NCI-H226 (cell line): ENCODE data around the gene UBE2A.

Source experiments
- DNase-seq: peaks from one replicate; pipeline ENCODE4 v3.0.0-alpha.2; 2015

Gene UBE2A

DNA sequence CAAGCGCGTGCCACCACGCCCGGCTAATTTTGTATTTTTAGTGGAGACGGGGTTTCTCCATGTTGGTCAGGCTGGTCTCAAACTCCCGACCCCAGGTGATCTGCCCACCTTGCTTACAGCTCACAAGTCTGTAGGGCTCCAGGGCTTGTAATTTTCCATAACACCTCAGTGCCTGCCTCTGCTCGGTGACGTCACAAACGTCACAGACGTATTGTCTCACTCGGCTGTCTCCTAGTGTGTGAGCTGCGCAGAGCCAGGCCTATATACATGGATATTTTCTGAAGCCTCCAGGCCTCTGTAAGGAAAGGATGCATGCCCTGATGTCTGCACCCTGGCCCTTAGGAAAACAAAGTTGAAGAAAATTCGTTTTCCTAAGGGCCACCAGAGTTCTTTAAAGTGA lies 40.4 kb downstream of the UBE2A start:
- no peak for DNase-seq

GRCh38 chrX:119617517-119618164 lies 43.3 kb downstream of the UBE2A start:
- DNase-seq, result no peak

- no peak for DNase-seq
These were observed 44.1 kb downstream of the UBE2A start for GRCh38 chrX:119618439-119618838.

DNA sequence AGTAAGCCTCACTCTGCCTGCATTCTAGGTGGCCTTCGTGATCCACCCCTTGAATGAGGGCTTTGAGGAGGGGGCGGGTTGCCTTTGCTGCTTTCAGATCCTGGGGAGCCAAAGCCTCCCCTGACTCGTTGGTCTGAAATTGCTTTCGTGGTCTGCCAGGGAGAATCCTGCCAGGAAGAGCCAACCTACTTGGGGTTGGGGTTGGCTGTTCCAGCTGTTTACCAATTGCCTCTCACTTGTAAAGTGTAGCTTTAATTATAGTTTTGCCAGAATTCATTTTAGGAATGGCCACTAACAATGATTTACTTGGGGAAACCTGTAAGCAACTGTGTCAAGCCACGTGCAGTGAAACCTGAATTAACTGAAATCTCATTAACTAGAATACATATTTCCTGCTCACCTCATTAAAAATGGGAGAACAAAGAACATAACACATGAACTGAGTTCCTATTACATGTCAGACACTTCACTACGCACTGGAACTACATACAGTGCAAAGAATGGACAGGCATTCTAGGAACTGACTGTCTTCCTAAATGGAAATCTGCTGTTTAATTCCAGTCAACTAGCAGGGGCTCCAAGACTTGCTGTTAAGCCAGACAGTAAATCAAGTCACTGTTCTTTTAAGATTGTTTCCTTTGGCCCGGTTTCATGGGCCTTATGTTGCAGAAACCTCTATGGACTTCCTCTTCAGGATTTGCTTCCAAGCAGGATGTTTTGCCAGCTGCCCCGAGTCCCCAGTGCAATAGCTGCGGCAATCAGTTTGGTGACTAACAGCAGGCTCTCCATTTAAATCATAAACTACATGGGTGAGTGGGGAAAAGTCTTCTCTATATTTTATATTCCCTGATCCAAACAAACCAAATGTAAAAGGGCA lies 48.2 kb downstream of the UBE2A start:
- DNase-seq, result no peak

DNA sequence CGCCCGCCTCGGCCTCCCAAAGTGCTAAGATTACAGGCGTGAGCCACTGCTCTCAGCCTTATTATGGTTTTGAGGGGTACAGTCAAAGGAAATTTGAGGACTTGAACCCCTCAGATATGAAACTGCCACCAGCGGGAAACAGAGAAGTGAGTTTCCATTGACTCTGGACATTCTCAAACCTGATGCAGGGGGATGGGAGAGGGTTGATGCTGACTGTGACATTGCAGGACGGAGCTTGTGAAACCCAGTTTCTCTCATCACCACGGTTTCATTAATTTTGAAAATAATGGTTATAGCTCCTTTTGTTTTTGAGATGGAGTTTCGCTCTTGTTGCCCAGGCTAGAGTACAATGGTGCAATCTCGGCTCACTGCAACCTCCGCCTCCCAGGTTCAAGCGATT lies 50.1 kb downstream of the UBE2A start:
- no peak for DNase-seq

GRCh38 chrX:119624951-119625668 lies 50.7 kb downstream of the UBE2A start:
- DNase-seq, result no peak

- no peak for DNase-seq
These were observed 51.5 kb downstream of the UBE2A start for GRCh38 chrX:119625843-119626242.
